ENCODE measurements around the gene CCL17. TPM values are rescaled to one million over a fixed set of nuclear protein-coding genes. Genes with fewer than 3 reads are reported as not detected.

Gene CCL17
- total RNA-seq, 4 donors from 2014 or later: 2.6 TPM; not detected in 3

DNA sequence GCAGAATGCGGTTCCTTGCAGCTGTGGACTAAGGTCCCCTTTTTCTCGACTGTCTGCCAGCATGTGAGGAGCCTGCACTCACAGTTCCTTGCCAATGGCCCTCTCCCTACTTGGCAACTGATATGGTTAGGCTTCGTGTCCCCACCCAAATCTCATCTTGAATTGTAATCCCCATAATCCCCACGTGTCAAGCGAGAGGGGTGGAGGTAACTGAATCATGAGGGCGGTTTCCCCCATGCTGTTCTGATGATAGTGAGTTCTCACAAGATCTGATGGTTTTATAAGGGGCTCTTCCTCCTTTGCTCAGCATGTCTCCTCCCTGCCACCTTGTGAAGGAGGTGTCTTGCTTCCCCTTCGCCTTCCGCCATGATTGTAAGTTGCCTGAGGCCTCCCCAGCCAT, 22.7 kb downstream of the CCL17 start:
- Histone ChIP-seq H3K36me3 (peaks cover 60% of the 10 kb centered on the region), H3K27me3 (no peaks in the 10 kb centered on the region), H3K4me3 (no peak overlapping the region), H3K4me1 (peaks cover under 1% of the 10 kb centered on the region), H3K9me3 (no peaks in the 10 kb centered on the region), H3K27ac (no peak overlapping the region)
- DNase-seq (ENCODE audit: low spot score in 2 of 2): no peak
- WGBS: 76% methylated on average over 8 of the region's 8 CpGs
- TF ChIP-seq, protein P1, sequence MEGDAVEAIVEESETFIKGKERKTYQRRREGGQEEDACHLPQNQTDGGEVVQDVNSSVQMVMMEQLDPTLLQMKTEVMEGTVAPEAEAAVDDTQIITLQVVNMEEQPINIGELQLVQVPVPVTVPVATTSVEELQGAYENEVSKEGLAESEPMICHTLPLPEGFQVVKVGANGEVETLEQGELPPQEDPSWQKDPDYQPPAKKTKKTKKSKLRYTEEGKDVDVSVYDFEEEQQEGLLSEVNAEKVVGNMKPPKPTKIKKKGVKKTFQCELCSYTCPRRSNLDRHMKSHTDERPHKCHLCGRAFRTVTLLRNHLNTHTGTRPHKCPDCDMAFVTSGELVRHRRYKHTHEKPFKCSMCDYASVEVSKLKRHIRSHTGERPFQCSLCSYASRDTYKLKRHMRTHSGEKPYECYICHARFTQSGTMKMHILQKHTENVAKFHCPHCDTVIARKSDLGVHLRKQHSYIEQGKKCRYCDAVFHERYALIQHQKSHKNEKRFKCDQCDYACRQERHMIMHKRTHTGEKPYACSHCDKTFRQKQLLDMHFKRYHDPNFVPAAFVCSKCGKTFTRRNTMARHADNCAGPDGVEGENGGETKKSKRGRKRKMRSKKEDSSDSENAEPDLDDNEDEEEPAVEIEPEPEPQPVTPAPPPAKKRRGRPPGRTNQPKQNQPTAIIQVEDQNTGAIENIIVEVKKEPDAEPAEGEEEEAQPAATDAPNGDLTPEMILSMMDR (IDR thresholded peaks at IDR 0.05): no peak
- TF ChIP-seq EP300 (IDR thresholded peaks at IDR 0.05): no peak
- TF ChIP-seq POLR2A (IDR thresholded peaks at IDR 0.05): no peak
- no peak for TF ChIP-seq POLR2AphosphoS5 (IDR thresholded peaks at IDR 0.05)

DNA sequence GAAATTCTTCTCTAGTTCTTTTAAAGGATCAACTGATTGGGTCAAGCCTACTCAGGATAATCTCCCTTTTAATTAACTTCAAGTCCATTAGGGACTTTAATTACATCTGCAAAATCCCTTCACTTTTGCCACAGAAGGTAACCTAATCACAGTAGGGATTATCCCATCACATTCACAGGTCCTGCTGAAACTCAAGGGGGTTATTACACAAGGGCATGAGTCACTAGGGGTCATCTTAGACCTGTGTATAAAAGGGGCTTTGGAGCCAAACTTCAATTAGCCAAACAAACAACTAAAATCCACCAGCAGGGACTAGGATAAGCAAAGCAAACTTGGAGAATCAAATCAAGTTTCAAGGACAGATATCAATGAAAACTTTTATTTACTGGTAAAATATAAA, 23.3 kb downstream of the CCL17 start:
- Histone ChIP-seq H3K4me3 (no peak overlapping the region), H3K36me3 (peaks cover 65% of the 10 kb centered on the region), H3K27ac (no peak overlapping the region), H3K9me3 (no peaks in the 10 kb centered on the region), H3K4me1 (no peaks in the 10 kb centered on the region), H3K27me3 (no peaks in the 10 kb centered on the region)
- DNase-seq (ENCODE audit: low spot score in 2 of 2): no peak
- no peak for TF ChIP-seq POLR2A (IDR thresholded peaks at IDR 0.05)

DNA sequence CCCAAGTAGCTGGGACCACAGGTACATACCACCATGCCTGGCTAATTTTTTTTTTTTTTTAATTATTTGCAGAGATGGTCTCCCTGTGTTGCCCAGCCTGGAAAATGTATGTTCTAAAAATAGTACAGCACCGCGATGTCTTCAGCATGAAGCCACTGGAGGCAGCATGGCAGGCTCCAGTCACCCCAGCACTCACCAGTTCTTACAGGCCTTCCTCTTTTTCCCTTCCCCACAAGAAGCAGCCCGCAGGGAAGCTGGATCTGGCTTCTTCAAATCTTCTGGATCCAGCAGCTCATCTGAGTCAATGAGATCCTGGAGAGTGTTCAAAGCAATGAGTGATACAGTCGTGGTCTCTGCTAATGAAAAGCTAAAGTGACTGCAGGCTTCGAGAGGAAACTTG, 26.4 kb downstream of the CCL17 start:
- WGBS: 80% methylated on average over 5 of the region's 5 CpGs
- H3K27me3 ChIP-seq: no peaks in the 10 kb centered on the region

DNA sequence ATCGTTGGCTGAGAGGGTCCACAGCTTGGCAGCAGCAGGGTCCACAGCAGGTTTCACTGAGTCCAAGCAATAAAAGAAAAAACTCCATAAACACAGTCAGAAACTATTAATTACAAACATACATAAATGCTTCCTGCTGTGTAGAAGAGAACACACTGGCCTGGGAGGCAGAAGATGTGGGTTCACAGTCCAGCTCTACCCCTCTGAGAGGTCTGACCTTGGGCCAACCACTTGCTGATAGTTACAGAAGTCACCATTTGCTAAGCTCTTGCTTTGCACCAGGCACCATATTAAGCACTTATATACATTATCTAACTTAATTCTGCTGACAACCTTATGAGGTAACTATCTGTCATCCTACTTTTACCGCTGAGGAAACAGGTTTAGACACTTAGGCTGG, 27.9 kb downstream of the CCL17 start:
- no peaks in the 10 kb centered on the region for H3K4me1 ChIP-seq
- H3K27me3 ChIP-seq: no peaks in the 10 kb centered on the region
- peaks cover 99% of the 10 kb centered on the region for H3K36me3 ChIP-seq
- H3K4me3 ChIP-seq: no peak overlapping the region
- H3K27ac ChIP-seq: no peak overlapping the region
- H3K9me3 ChIP-seq: no peaks in the 10 kb centered on the region
- 89% methylated on average over 2 of the region's 2 CpGs for WGBS
- TF ChIP-seq POLR2AphosphoS5 (IDR thresholded peaks at IDR 0.05): no peak
- TF ChIP-seq EP300 (IDR thresholded peaks at IDR 0.05): no peak
- TF ChIP-seq, protein P1 (IDR thresholded peaks at IDR 0.05): no peak
- TF ChIP-seq POLR2A (IDR thresholded peaks at IDR 0.05): no peak
- DNase-seq (ENCODE audit: low spot score in 2 of 2): no peak

More for the DNA sequence above, 26.4 kb downstream of the CCL17 start:
- H3K9me3 ChIP-seq: no peaks in the 10 kb centered on the region
- TF ChIP-seq POLR2AphosphoS5 (IDR thresholded peaks at IDR 0.05) (no peak), POLR2A (IDR thresholded peaks at IDR 0.05) (no peak), EP300 (IDR thresholded peaks at IDR 0.05) (no peak)
- TF ChIP-seq, protein P1 (IDR thresholded peaks at IDR 0.05): no peak
- peaks cover 97% of the 10 kb centered on the region for H3K36me3 ChIP-seq
- H3K27ac ChIP-seq: no peak overlapping the region
- no peak overlapping the region for H3K4me3 ChIP-seq
- no peaks in the 10 kb centered on the region for H3K4me1 ChIP-seq
- DNase-seq (ENCODE audit: low spot score in 2 of 2): no peak

DNA sequence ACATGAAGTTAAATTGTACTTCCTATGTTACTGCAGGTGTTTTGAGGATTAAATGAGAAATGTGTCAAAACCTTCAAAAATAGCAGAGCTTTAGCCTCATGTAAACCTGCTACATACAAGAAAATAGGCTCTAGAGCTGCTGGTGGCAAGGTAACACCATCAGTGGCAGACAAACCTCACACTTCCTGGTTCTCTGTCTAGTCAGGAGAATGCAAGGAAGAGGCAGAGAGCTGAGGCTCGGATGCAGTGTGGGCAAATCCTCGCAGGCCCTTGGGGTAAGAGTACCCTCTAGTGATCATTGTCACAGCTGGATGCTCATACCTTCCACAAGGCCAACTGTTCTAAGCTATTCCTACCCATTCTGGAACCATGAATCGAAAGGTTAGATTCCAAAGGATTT, 28.4 kb downstream of the CCL17 start:
- H3K4me1 ChIP-seq: no peaks in the 10 kb centered on the region
- no peak overlapping the region for H3K4me3 ChIP-seq
- no peak overlapping the region for H3K27ac ChIP-seq
- H3K27me3 ChIP-seq: no peaks in the 10 kb centered on the region
- TF ChIP-seq EP300 (IDR thresholded peaks at IDR 0.05) (no peak), POLR2AphosphoS5 (IDR thresholded peaks at IDR 0.05) (no peak), POLR2A (IDR thresholded peaks at IDR 0.05) (no peak)
- TF ChIP-seq, protein P1 (IDR thresholded peaks at IDR 0.05): no peak
- no peaks in the 10 kb centered on the region for H3K9me3 ChIP-seq
- H3K36me3 ChIP-seq: peaks cover 96% of the 10 kb centered on the region
- no peak for DNase-seq (ENCODE audit: low spot score in 2 of 2)
- 90% methylated on average over 3 of the region's 3 CpGs for WGBS

DNA sequence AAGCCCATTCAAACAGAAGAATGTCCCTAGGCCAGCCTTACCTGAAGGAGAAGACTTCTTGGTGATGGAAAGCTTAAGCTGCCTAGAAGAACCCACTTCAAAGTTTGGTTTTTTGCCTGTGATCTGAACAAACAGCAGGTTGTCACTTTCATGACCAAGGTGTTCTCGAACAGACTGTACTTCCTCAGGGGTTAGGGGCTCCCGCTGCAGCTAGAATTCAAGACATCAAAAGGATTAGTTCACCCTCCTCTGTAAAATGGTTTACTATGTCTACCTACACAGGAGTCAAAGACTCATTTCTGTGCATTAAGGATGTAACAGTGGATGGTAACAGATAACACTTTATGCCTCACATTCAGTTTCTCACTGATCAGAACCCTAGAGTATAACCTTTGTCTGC, 29.4 kb downstream of the CCL17 start:
- TF ChIP-seq, protein P1 (IDR thresholded peaks at IDR 0.05): no peak
- TF ChIP-seq POLR2A (IDR thresholded peaks at IDR 0.05) (no peak), EP300 (IDR thresholded peaks at IDR 0.05) (no peak), POLR2AphosphoS5 (IDR thresholded peaks at IDR 0.05) (no peak)
- H3K36me3 ChIP-seq: peaks cover 96% of the 10 kb centered on the region
- H3K4me3 ChIP-seq: no peak overlapping the region
- no peaks in the 10 kb centered on the region for H3K9me3 ChIP-seq
- no peak overlapping the region for H3K27ac ChIP-seq
- WGBS: 91% methylated on average over 2 of the region's 2 CpGs
- no peak for DNase-seq (ENCODE audit: low spot score in 2 of 2)
- H3K4me1 ChIP-seq: no peaks in the 10 kb centered on the region
- no peaks in the 10 kb centered on the region for H3K27me3 ChIP-seq

All from suprapubic skin (tissue), 4 donors.